Chondrocyte (in vitro differentiated cells): ENCODE results near the gene SYT13. TPM values are rescaled to one million over a fixed set of nuclear protein-coding genes. Genes with fewer than 3 reads are reported as not detected.

Source experiments
- DNase-seq: peaks from one replicate; pipeline ENCODE4 v3.0.0; 2021; ENCODE audit warnings: mixed read lengths, low spot score
- H3K27ac Mint-ChIP-seq: one replicate; pipeline ENCODE4 v1.8.0; 2021; ENCODE audit warnings: mild to moderate bottlenecking, moderate library complexity, mixed read lengths; ENCODE audit not compliant: unreplicated experiment
- H3K27me3 Mint-ChIP-seq: 2 replicates; pipeline ENCODE4 v1.8.0; 2021; ENCODE audit warnings: low read depth, mixed read lengths
- H3K36me3 Mint-ChIP-seq: 2 replicates; pipeline ENCODE4 v1.8.0; 2021; ENCODE audit warnings: low read depth, mixed read lengths
- H3K4me1 Mint-ChIP-seq: 2 replicates; pipeline ENCODE4 v1.8.0; 2021; ENCODE audit warnings: low read depth, mild to moderate bottlenecking, mixed read lengths
- H3K4me3 Mint-ChIP-seq: one replicate; pipeline ENCODE4 v1.8.0; 2021; ENCODE audit warnings: mild to moderate bottlenecking, moderate library complexity, mixed read lengths; ENCODE audit not compliant: unreplicated experiment
- H3K9me3 Mint-ChIP-seq: 2 replicates; pipeline ENCODE4 v1.8.0; 2021; ENCODE audit warnings: low read depth, mixed read lengths
- total RNA-seq: library from RNA; stranded (reverse); gene quantifications from 3 replicates; pipeline ENCODE4 v1.2.1, GENCODE V29; 2021
- TF ChIP-seq, protein P1 (sequence below): fragments of 200-600 bp; sonication (generic); IDR thresholded peaks from 2 replicates; pipeline ENCODE4 v1.5.0; 2021; ENCODE audit warnings: antibody characterized with exemption, mild to moderate bottlenecking, moderate library complexity

Gene SYT13
- total RNA-seq, 1 donor from 2014 or later: 2.8 TPM

- Mint-ChIP-seq H3K27me3 (peaks cover 19% of the 10 kb centered on the region), H3K4me1 (peaks cover 12% of the 10 kb centered on the region)
Observed at GRCh38 chr11:45278714-45279113, 7.4 kb downstream of the SYT13 start.

DNA sequence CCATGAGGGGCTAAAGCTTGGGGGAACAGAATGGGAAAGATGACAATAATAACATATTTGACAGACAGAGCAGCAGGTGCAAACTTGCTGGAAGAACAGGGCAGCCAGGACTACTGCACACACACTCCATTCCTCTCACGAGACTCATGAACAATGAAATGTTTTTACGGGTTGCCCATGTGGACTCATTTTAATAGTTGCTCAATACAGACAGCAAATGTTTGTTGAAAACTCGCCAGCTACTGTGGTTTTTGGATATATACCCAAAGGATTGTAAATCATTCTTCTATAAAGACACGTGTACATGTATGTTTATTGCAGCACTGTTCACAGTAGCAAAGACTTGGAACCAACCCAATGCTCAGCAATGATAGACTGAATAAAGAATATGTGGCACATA, 10.3 kb downstream of the SYT13 start:
- DNase-seq: no peak
- Mint-ChIP-seq H3K36me3 (peaks cover 2% of the 10 kb centered on the region), H3K27me3 (peaks cover 29% of the 10 kb centered on the region)

More at GRCh38 chr11:45278714-45279113, 7.4 kb downstream of the SYT13 start:
- peaks cover 6% of the 10 kb centered on the region for H3K9me3 Mint-ChIP-seq
- no peak overlapping the region for H3K4me3 Mint-ChIP-seq
- H3K27ac Mint-ChIP-seq: no peak overlapping the region
- no peak for DNase-seq
- TF ChIP-seq, protein P1, sequence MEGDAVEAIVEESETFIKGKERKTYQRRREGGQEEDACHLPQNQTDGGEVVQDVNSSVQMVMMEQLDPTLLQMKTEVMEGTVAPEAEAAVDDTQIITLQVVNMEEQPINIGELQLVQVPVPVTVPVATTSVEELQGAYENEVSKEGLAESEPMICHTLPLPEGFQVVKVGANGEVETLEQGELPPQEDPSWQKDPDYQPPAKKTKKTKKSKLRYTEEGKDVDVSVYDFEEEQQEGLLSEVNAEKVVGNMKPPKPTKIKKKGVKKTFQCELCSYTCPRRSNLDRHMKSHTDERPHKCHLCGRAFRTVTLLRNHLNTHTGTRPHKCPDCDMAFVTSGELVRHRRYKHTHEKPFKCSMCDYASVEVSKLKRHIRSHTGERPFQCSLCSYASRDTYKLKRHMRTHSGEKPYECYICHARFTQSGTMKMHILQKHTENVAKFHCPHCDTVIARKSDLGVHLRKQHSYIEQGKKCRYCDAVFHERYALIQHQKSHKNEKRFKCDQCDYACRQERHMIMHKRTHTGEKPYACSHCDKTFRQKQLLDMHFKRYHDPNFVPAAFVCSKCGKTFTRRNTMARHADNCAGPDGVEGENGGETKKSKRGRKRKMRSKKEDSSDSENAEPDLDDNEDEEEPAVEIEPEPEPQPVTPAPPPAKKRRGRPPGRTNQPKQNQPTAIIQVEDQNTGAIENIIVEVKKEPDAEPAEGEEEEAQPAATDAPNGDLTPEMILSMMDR: no peak
- peaks cover 2% of the 10 kb centered on the region for H3K36me3 Mint-ChIP-seq

DNA sequence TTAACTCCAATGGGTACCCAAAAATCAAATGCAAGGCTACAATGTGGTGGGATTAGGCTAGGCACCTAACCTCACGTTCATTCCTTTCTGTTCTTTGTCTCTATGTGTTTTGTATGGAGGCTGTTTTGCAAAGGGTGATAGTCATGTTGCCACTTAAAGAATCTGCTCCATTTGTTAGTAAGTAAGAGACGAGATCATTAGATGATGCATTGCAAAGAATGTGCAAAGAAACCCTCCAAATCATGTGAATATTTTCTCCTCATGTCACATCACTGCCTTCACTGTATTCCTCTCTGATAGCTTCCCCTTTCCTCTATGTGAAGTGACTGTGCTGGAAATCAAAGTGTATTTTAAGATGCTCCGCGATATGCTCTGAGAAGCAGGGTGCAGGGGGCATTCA, 11.9 kb downstream of the SYT13 start:
- Mint-ChIP-seq H3K36me3 (peaks cover 2% of the 10 kb centered on the region), H3K4me1 (no peaks in the 10 kb centered on the region), H3K27me3 (peaks cover 35% of the 10 kb centered on the region), H3K4me3 (no peak overlapping the region), H3K27ac (no peak overlapping the region), H3K9me3 (peaks cover 4% of the 10 kb centered on the region)
- DNase-seq: no peak
- TF ChIP-seq, protein P1: no peak

More for the DNA sequence above, 10.3 kb downstream of the SYT13 start:
- Mint-ChIP-seq H3K27ac (no peak overlapping the region), H3K9me3 (peaks cover 10% of the 10 kb centered on the region), H3K4me1 (peaks cover 8% of the 10 kb centered on the region), H3K4me3 (no peak overlapping the region)
- TF ChIP-seq, protein P1: no peak

- Mint-ChIP-seq H3K27ac (no peak overlapping the region), H3K27me3 (peaks cover 39% of the 10 kb centered on the region), H3K36me3 (peaks cover 3% of the 10 kb centered on the region), H3K4me1 (no peaks in the 10 kb centered on the region), H3K9me3 (peaks cover 4% of the 10 kb centered on the region), H3K4me3 (no peak overlapping the region)
- DNase-seq: no peak
- TF ChIP-seq, protein P1: no peak
Observed at GRCh38 chr11:45273509-45273908, 12.6 kb downstream of the SYT13 start.

DNA sequence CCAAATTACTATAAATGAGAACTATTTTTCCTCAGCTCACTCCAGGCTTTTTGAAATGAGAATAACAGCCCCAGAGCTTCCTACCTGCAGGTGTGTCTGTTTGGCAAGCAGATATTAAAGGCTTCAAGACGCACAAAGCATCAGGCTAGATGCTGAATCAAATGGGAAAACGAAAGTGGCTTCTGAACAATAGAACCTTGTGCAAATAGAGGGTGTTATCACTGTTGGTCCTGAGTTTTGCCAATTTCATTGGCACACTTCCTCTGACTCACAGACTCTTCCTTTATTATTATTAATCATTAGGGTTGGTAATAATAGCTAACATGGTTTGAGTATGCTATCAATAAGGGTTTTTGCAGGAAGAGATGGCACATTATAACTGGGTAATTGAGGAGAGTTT, 13.4 kb downstream of the SYT13 start:
- Mint-ChIP-seq H3K4me3 (no peak overlapping the region), H3K27me3 (peaks cover 36% of the 10 kb centered on the region), H3K9me3 (peaks cover 4% of the 10 kb centered on the region), H3K4me1 (no peaks in the 10 kb centered on the region), H3K36me3 (peaks cover 3% of the 10 kb centered on the region), H3K27ac (no peak overlapping the region)
- TF ChIP-seq, protein P1: no peak
- DNase-seq: no peak
